Activated T-helper 2 cell treated with anti-CD3 and anti-CD28 coated beads, Interferon-gamma antibody, Interleukin-2, Interleukin-4, amounts not matched to agents 10 μg/mL and 5 μg/mL and 100 μg/mL, durations not matched to agents 14 hours and 24 hours and 36 hours (primary cell): ENCODE measurements around the gene ELAVL4. TPM values are rescaled to one million over a fixed set of nuclear protein-coding genes. Genes with fewer than 3 reads are reported as not detected.

ENCODE experiments used
- DNase-seq: peaks from one replicate; pipeline ENCODE4 v3.0.0; 2021; ENCODE audit warnings: low spot score
- H3K27ac Mint-ChIP-seq: one replicate; pipeline ENCODE4 v1.8.0; 2021; ENCODE audit warnings: mixed read lengths
- H3K27me3 Mint-ChIP-seq: one replicate; pipeline ENCODE4 v1.8.0; 2021; ENCODE audit warnings: low read depth, mixed read lengths
- H3K36me3 Mint-ChIP-seq: one replicate; pipeline ENCODE4 v1.8.0; 2021; ENCODE audit warnings: low read depth, mixed read lengths
- H3K4me1 Mint-ChIP-seq: one replicate; pipeline ENCODE4 v1.8.0; 2021; ENCODE audit warnings: low read depth, mixed read lengths
- H3K4me3 Mint-ChIP-seq: one replicate; pipeline ENCODE4 v1.8.0; 2021; ENCODE audit warnings: low read depth, mild to moderate bottlenecking, moderate library complexity, mixed read lengths
- H3K9me3 Mint-ChIP-seq: one replicate; pipeline ENCODE4 v1.8.0; 2021; ENCODE audit warnings: mixed read lengths
- intact Hi-C: fragments of 100-400 bp; cut with micrococcal nuclease; formaldehyde crosslinking; loops from one replicate; pipeline ENCODE4 v1.15.1; 2023
- total RNA-seq: library from RNA; stranded (reverse); gene quantifications from 2 replicates; pipeline ENCODE4 v1.2.3, GENCODE V29; 2022

ELAVL4 gene
- total RNA-seq, 1 donor from 2014 or later, result not detected

GRCh38 chr1:50172299-50172698 is 63.6 kb downstream of the ELAVL4 start:
- no peaks in the 10 kb centered on the region for H3K9me3 Mint-ChIP-seq
- intact Hi-C loops, result no loop called here
- no peak overlapping the region for H3K27ac Mint-ChIP-seq
- no peaks in the 10 kb centered on the region for H3K4me1 Mint-ChIP-seq
- H3K4me3 Mint-ChIP-seq, result no peak overlapping the region
- H3K27me3 Mint-ChIP-seq, result no peaks in the 10 kb centered on the region
- DNase-seq, result no peak
- H3K36me3 Mint-ChIP-seq, result no peaks in the 10 kb centered on the region

- DNase-seq, result no peak
- H3K4me1 Mint-ChIP-seq, result no peaks in the 10 kb centered on the region
- H3K4me3 Mint-ChIP-seq, result no peak overlapping the region
- no peaks in the 10 kb centered on the region for H3K36me3 Mint-ChIP-seq
- no peak overlapping the region for H3K27ac Mint-ChIP-seq
- H3K27me3 Mint-ChIP-seq, result no peaks in the 10 kb centered on the region
- H3K9me3 Mint-ChIP-seq, result no peaks in the 10 kb centered on the region
- intact Hi-C loops, result no loop called here
These were observed 65.4 kb downstream of the ELAVL4 start for GRCh38 chr1:50174101-50174500.

GRCh38 chr1:50175719-50176639 is 67.3 kb downstream of the ELAVL4 start:
- Mint-ChIP-seq H3K4me1 (no peaks in the 10 kb centered on the region), H3K27ac (no peak overlapping the region), H3K36me3 (no peaks in the 10 kb centered on the region), H3K4me3 (no peak overlapping the region), H3K27me3 (no peaks in the 10 kb centered on the region), H3K9me3 (no peaks in the 10 kb centered on the region)
- no peak for DNase-seq
- intact Hi-C loops, result no loop called here

- Mint-ChIP-seq H3K27me3 (no peaks in the 10 kb centered on the region), H3K36me3 (no peaks in the 10 kb centered on the region), H3K4me3 (no peak overlapping the region), H3K27ac (no peak overlapping the region), H3K4me1 (no peaks in the 10 kb centered on the region), H3K9me3 (no peaks in the 10 kb centered on the region)
- intact Hi-C loops, result no loop called here
- DNase-seq, result no peak
These were observed 69.3 kb downstream of the ELAVL4 start for GRCh38 chr1:50177994-50178393.

- intact Hi-C loops, result no loop called here
- no peaks in the 10 kb centered on the region for H3K27me3 Mint-ChIP-seq
- DNase-seq, result no peak
- no peak overlapping the region for H3K27ac Mint-ChIP-seq
- no peak overlapping the region for H3K4me3 Mint-ChIP-seq
- no peaks in the 10 kb centered on the region for H3K9me3 Mint-ChIP-seq
- no peaks in the 10 kb centered on the region for H3K36me3 Mint-ChIP-seq
- H3K4me1 Mint-ChIP-seq, result no peaks in the 10 kb centered on the region
These were observed 70.9 kb downstream of the ELAVL4 start for GRCh38 chr1:50179639-50180038.

GRCh38 chr1:50180367-50180766 is 71.6 kb downstream of the ELAVL4 start:
- H3K4me3 Mint-ChIP-seq, result no peak overlapping the region
- no peak overlapping the region for H3K27ac Mint-ChIP-seq
- DNase-seq, result no peak
- no peaks in the 10 kb centered on the region for H3K4me1 Mint-ChIP-seq
- H3K27me3 Mint-ChIP-seq, result no peaks in the 10 kb centered on the region
- no peaks in the 10 kb centered on the region for H3K36me3 Mint-ChIP-seq
- no peaks in the 10 kb centered on the region for H3K9me3 Mint-ChIP-seq
- intact Hi-C loops, result no loop called here

- DNase-seq, result no peak
- Mint-ChIP-seq H3K27me3 (no peaks in the 10 kb centered on the region), H3K4me3 (no peak overlapping the region), H3K27ac (no peak overlapping the region), H3K9me3 (no peaks in the 10 kb centered on the region), H3K4me1 (no peaks in the 10 kb centered on the region), H3K36me3 (no peaks in the 10 kb centered on the region)
- intact Hi-C loops, result no loop called here
These were observed 72.4 kb downstream of the ELAVL4 start for GRCh38 chr1:50181027-50181663.

GRCh38 chr1:50183378-50184133 is 74.8 kb downstream of the ELAVL4 start:
- no peaks in the 10 kb centered on the region for H3K9me3 Mint-ChIP-seq
- DNase-seq, result no peak
- H3K27ac Mint-ChIP-seq, result no peak overlapping the region
- H3K4me1 Mint-ChIP-seq, result no peaks in the 10 kb centered on the region
- no peaks in the 10 kb centered on the region for H3K27me3 Mint-ChIP-seq
- no peak overlapping the region for H3K4me3 Mint-ChIP-seq
- intact Hi-C loops, result no loop called here
- H3K36me3 Mint-ChIP-seq, result no peaks in the 10 kb centered on the region

GRCh38 chr1:50189369-50189768 is 80.6 kb downstream of the ELAVL4 start:
- Mint-ChIP-seq H3K36me3 (no peaks in the 10 kb centered on the region), H3K4me1 (no peaks in the 10 kb centered on the region), H3K27ac (no peak overlapping the region), H3K27me3 (no peaks in the 10 kb centered on the region), H3K4me3 (no peak overlapping the region), H3K9me3 (no peaks in the 10 kb centered on the region)
- no peak for DNase-seq
- intact Hi-C loops, result no loop called here

- DNase-seq, result no peak
- H3K27ac Mint-ChIP-seq, result no peak overlapping the region
- intact Hi-C loops, result no loop called here
- H3K36me3 Mint-ChIP-seq, result no peaks in the 10 kb centered on the region
- H3K9me3 Mint-ChIP-seq, result no peaks in the 10 kb centered on the region
- no peaks in the 10 kb centered on the region for H3K27me3 Mint-ChIP-seq
- H3K4me3 Mint-ChIP-seq, result no peak overlapping the region
- no peaks in the 10 kb centered on the region for H3K4me1 Mint-ChIP-seq
These were observed 84.3 kb downstream of the ELAVL4 start for GRCh38 chr1:50193002-50193401.

GRCh38 chr1:50195205-50195604 is 86.5 kb downstream of the ELAVL4 start:
- intact Hi-C loops, result no loop called here
- no peaks in the 10 kb centered on the region for H3K9me3 Mint-ChIP-seq
- no peak for DNase-seq
- no peaks in the 10 kb centered on the region for H3K27me3 Mint-ChIP-seq
- H3K36me3 Mint-ChIP-seq, result no peaks in the 10 kb centered on the region
- no peak overlapping the region for H3K27ac Mint-ChIP-seq
- no peaks in the 10 kb centered on the region for H3K4me1 Mint-ChIP-seq
- H3K4me3 Mint-ChIP-seq, result no peak overlapping the region

GRCh38 chr1:50196081-50196480 is 87.4 kb downstream of the ELAVL4 start:
- no peak for DNase-seq
- H3K4me3 Mint-ChIP-seq, result no peak overlapping the region
- H3K4me1 Mint-ChIP-seq, result no peaks in the 10 kb centered on the region
- H3K27me3 Mint-ChIP-seq, result no peaks in the 10 kb centered on the region
- no peaks in the 10 kb centered on the region for H3K9me3 Mint-ChIP-seq
- no peak overlapping the region for H3K27ac Mint-ChIP-seq
- H3K36me3 Mint-ChIP-seq, result no peaks in the 10 kb centered on the region
- intact Hi-C loops, result no loop called here

GRCh38 chr1:50197216-50197615 is 88.5 kb downstream of the ELAVL4 start:
- intact Hi-C loops, result no loop called here
- Mint-ChIP-seq H3K4me1 (no peaks in the 10 kb centered on the region), H3K9me3 (no peaks in the 10 kb centered on the region), H3K27me3 (no peaks in the 10 kb centered on the region), H3K27ac (no peak overlapping the region), H3K4me3 (no peak overlapping the region), H3K36me3 (no peaks in the 10 kb centered on the region)
- DNase-seq, result no peak
